GM12878 (cell line): ENCODE data around the gene LRRK1. TPM values are rescaled to one million over a fixed set of nuclear protein-coding genes. Genes with fewer than 3 reads are reported as not detected.

ENCODE experiments used
- ATAC-seq: fragments of 200-7000 bp; cut with Tn5 transposase; 3 replicates; pipeline ENCODE4 v1.9.1; 2020; ENCODE audit warnings: mild to moderate bottlenecking, moderate library complexity
- BruUV-seq: library from RNA; stranded (reverse); fragments of 400-500 nt; replicated peaks from 2 replicates; lab custom pipeline; 2021; lab: Mats Ljungman, UMichigan
- CTCF ChIA-PET: fragments of 300-600 bp; sonication (Branson Sonifier 250); formaldehyde crosslinking; extraction: SDS; loops from one replicate; lab custom pipeline; 2021; ENCODE audit warnings: inconsistent platforms; lab: Yijun Ruan, JAX
- POLR2A ChIA-PET: fragments of 350-600 bp; formaldehyde crosslinking; extraction: SDS; loops from one replicate; lab custom pipeline; 2021; ENCODE audit warnings: inconsistent platforms; lab: Charles Lee
- RAD21 ChIA-PET: fragments of 300-600 bp; sonication (Branson Sonifier 250); formaldehyde crosslinking; loops from one replicate; lab custom pipeline; 2023; ENCODE audit warnings: antibody characterized with exemption; ENCODE audit not compliant: unreplicated experiment; lab: Charles Lee
- SMC1A ChIA-PET: fragments of 300-600 bp; sonication (Branson Sonifier 250); formaldehyde crosslinking; loops from one replicate; lab custom pipeline; 2023; ENCODE audit not compliant: unreplicated experiment, uncharacterized antibody; lab: Charles Lee
- DNase-seq: peaks from one replicate; pipeline ENCODE4 v3.0.0-alpha.2; 2011; ENCODE audit warnings: low read depth, low spot score
- FAIRE-seq: peaks from 3 replicates; lab custom pipeline; 2011; peaks lifted over from hg19 to GRCh38; lab: Jason Lieb, UNC
- H2AFZ ChIP-seq: 2 replicates; pipeline ENCODE4 v1.6.0; 2011; ENCODE audit warnings: low read depth, low read length, control low read depth; ENCODE audit not compliant: control insufficient read depth
- H3K27ac ChIP-seq: 2 replicates; pipeline ENCODE4 v1.5.1; 2011; ENCODE audit warnings: control low read depth; ENCODE audit not compliant: control insufficient read depth, insufficient read depth
- H3K27me3 ChIP-seq, 2 experiments: replicated peaks in 1 of 2; 2 replicates each; pipeline versions ENCODE4 v1.6.0 to v1.6.1; 2011; ENCODE audit warnings: low read length in 1 of 2; ENCODE audit not compliant: control insufficient read depth in 2 of 2, insufficient read depth in 2 of 2
- H3K36me3 ChIP-seq, 2 experiments: 2 replicates each; pipeline ENCODE4 v1.5.1; 2011; ENCODE audit warnings: low read length in 1 of 2; ENCODE audit not compliant: control insufficient read depth in 2 of 2, insufficient read depth in 2 of 2
- H3K4me1 ChIP-seq: 2 replicates; pipeline ENCODE4 v1.6.1; 2011; ENCODE audit warnings: mild to moderate bottlenecking, low read length, moderate library complexity, mixed read lengths; ENCODE audit not compliant: control insufficient read depth, insufficient read depth
- H3K4me2 ChIP-seq: 2 replicates; pipeline ENCODE4 v1.6.0; 2011; ENCODE audit warnings: control low read depth; ENCODE audit not compliant: control insufficient read depth, insufficient read depth
- H3K4me3 ChIP-seq: fragments of 200-600 bp; sonication (generic); 2 replicates; pipeline ENCODE4 v1.5.1; 2016
- H3K79me2 ChIP-seq: 2 replicates; pipeline ENCODE4 v1.6.0; 2011; ENCODE audit warnings: low read length; ENCODE audit not compliant: control insufficient read depth, insufficient read depth
- H3K9ac ChIP-seq: 2 replicates; pipeline ENCODE4 v1.8.0; 2011; ENCODE audit warnings: low read length, control low read depth, mixed read lengths; ENCODE audit not compliant: control insufficient read depth, insufficient read depth
- H3K9me3 ChIP-seq: replicated peaks from 3 replicates; pipeline ENCODE4 v1.5.1; 2011; ENCODE audit warnings: mild to moderate bottlenecking, low read length; ENCODE audit not compliant: control insufficient read depth, insufficient read depth
- H4K20me1 ChIP-seq: 2 replicates; pipeline ENCODE4 v1.6.0; 2011; ENCODE audit not compliant: control insufficient read depth, insufficient read depth
- MTA3 ChIP-seq: IDR thresholded peaks from 2 replicates; pipeline ENCODE4 v1.6.1; 2012; ENCODE audit warnings: low read length, inconsistent platforms, borderline replicate concordance
- NFIC ChIP-seq: IDR thresholded peaks from 2 replicates; pipeline ENCODE4 v1.6.1; 2012; ENCODE audit warnings: low read depth, mild to moderate bottlenecking, inconsistent platforms, low read length, moderate library complexity
- RELA ChIP-seq: fragments of 450-650 bp; IDR thresholded peaks from 2 replicates; pipeline ENCODE4 v1.8.0; 2014; ENCODE audit warnings: borderline replicate concordance; ENCODE audit not compliant: partially characterized antibody
- SIN3A ChIP-seq: IDR thresholded peaks from 2 replicates; pipeline ENCODE4 v1.6.1; 2012; ENCODE audit warnings: low read depth, low read length, improper control_type of control experiment
- SREBF2 ChIP-seq: IDR thresholded peaks from 2 replicates; pipeline ENCODE4 v1.6.1; 2012; ENCODE audit warnings: mild to moderate bottlenecking, low read length
- WGBS: methylation state at CpG from one replicate; pipeline ENCODE4 v1.1.6; 2016; ENCODE audit warnings: low lambda C conversion rate; ENCODE audit not compliant: insufficient replicate concordance, insufficient coverage; ENCODE audit errors: missing lambda C conversion rate; 5-methylcytosine and 5-hydroxymethylcytosine counted together
- in situ Hi-C: fragments of 300-500 bp; cut with MboI; formaldehyde crosslinking; loops from 9 replicates; pipeline ENCODE4 v1.14.3; 2018; ENCODE audit warnings: mixed read lengths
- intact Hi-C: fragments of 100-400 bp; cut with micrococcal nuclease; formaldehyde crosslinking; loops from one replicate; pipeline ENCODE4 v1.14.2; 2022; ENCODE audit not compliant: unreplicated experiment
- polyA plus RNA-seq, 11 experiments: library from polyadenylated mRNA; depleted of rRNA in 4 of 11; unstranded in 6 of 11; stranded (reverse) in 5 of 11; fragments of >200 nt; fragmentation: Nextera tagmentation in 4 of 11; fragmentation: Illumina TruSeq in 1 of 11; extraction: Ambion mirVana in 4 of 11; extraction: Trizol in 1 of 11; gene quantifications; 1 replicate in 1 of 11; 2 replicates in 10 of 11; pipeline versions ENCODE4 v1.2.1 to v1.2.3, GENCODE V29; 2011 to 2016; ENCODE audit warnings: inconsistent platforms in 2 of 11, missing spikeins in 2 of 11, low read depth in 1 of 11
- total RNA-seq, 4 experiments: library from RNA; depleted of rRNA in 3 of 4; stranded (reverse); fragments of >200 nt in 3 of 4; fragmentation: Illumina TruSeq in 1 of 4; extraction: Trizol in 1 of 4; gene quantifications; 2 replicates each; pipeline versions ENCODE4 v1.2.1 to v1.2.3, GENCODE V29; 2013 to 2021
- TF ChIP-seq, protein P1 (sequence below): fragments of 450-650 bp; IDR thresholded peaks from 2 replicates; pipeline ENCODE4 v1.6.1; 2017; ENCODE audit warnings: mild to moderate bottlenecking, low read depth, inconsistent platforms; ENCODE audit not compliant: poor library complexity, severe bottlenecking

Gene LRRK1
- total and polyA plus RNA-seq, 10 of the 15 experiments (the other 5 are each of a cell fraction or from before 2014, with no cell fraction given) = 2.2 to 58.3 (median 17.9) TPM

DNA sequence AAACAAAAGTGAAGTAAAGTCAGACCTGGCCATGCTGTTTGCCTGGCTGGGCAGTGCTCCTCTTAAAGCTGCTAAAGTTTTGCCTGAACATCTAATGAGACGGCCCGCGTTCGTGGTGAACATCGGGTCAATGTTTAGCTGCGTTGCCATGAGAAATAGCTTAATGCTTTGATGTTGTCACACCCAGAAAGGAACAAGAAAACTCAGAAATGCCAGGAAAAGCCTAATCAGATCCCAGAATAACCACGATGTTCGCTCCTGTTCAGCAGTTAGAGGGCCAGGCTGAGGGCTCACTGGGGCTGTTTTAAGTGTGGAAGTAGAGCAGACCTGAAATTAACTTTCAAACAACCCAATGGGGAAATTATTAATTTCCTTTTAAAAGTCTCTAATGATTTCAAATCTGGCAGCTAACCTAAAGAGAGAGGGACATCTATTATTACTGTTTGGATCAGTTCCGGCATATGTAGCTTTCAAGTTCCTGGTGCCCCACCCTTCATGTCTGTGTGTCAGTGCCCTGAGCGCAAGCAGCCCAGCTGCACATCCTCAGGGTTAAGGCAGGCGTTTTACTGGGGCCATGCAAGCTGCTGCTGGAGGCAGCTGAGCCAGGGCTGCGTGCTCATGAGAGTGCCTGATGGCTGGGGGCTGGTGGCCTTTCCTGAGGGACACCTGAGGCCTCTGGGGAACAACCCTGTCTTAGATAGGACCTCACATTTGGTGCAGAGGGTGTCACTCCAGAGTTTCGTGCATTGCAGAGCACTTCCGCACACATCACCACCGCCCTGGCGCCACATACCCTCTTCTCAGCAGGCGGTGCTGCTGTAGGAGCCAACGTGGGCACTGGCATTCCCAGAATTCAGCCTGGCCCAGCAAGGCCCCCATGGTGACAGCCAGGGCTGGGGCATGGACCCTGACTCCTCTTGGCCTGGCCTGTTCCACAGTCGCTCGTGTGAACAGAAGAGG is 76.6 kb downstream of the LRRK1 start:
- in situ Hi-C loops = no loop called here
- no peaks in the 10 kb centered on the region; the same call in 2 of the 3 replicates for H3K9me3 ChIP-seq
- ATAC-seq (no peak), FAIRE-seq (no peak), DNase-seq (no peak)
- ChIA-PET RAD21 (interaction anchor here (1.6 kb wide), 1 partner anchor 77 kb away, joined by 3 read pairs; no protein-coding TSS in a partner anchor), POLR2A (interaction anchor here (0.5 kb wide), 1 partner anchor 256 kb away, joined by 3 read pairs; the partner anchor contains the start of gene CHSY1), SMC1A (interaction anchor here (1.1 to 1.2 kb wide), 2 partner anchors 11 to 18 kb away, joined by 3 read pairs; no protein-coding TSS in a partner anchor), CTCF (interaction anchor here (0.9 to 19.8 kb wide), 3 partner anchors 11 to 77 kb away, joined by 3 to 567 read pairs (median 10); partner anchors contain the start of gene LRRK1)
- 95% methylated on average over 20 of the region's 20 CpGs for WGBS
- H3K27me3 ChIP-seq = no peaks in the 10 kb centered on the region
- no peak overlapping the region for H3K4me2 ChIP-seq
- no peak overlapping the region for H2AFZ ChIP-seq
- intact Hi-C loops = no loop called here
- peaks cover 7 to 21% of the 10 kb centered on the region in 2 experiments for H3K36me3 ChIP-seq
- H3K79me2 ChIP-seq = no peaks in the 10 kb centered on the region
- H4K20me1 ChIP-seq = no peaks in the 10 kb centered on the region
- H3K4me1 ChIP-seq = peaks cover 5% of the 10 kb centered on the region; the same call in 1 of the 2 replicates
- H3K9ac ChIP-seq = no peak overlapping the region
- BruUV-seq = no TSS peak
- no peak overlapping the region for H3K27ac ChIP-seq
- TF ChIP-seq NFIC = no peak
- TF ChIP-seq RELA = no peak
- TF ChIP-seq, protein P1, sequence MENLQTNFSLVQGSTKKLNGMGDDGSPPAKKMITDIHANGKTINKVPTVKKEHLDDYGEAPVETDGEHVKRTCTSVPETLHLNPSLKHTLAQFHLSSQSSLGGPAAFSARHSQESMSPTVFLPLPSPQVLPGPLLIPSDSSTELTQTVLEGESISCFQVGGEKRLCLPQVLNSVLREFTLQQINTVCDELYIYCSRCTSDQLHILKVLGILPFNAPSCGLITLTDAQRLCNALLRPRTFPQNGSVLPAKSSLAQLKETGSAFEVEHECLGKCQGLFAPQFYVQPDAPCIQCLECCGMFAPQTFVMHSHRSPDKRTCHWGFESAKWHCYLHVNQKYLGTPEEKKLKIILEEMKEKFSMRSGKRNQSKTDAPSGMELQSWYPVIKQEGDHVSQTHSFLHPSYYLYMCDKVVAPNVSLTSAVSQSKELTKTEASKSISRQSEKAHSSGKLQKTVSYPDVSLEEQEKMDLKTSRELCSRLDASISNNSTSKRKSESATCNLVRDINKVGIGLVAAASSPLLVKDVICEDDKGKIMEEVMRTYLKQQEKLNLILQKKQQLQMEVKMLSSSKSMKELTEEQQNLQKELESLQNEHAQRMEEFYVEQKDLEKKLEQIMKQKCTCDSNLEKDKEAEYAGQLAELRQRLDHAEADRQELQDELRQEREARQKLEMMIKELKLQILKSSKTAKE = no peak
- TF ChIP-seq SIN3A = no peak
- no peak for TF ChIP-seq MTA3
- no peak for TF ChIP-seq SREBF2
- H3K4me3 ChIP-seq = no peak overlapping the region
